GM23248 (cell line): ENCODE data around the gene ANKRD35. TPM values are rescaled to one million over a fixed set of nuclear protein-coding genes. Genes with fewer than 3 reads are reported as not detected.
A peak's percentile ranks its signal among the peaks of the same experiment; 100 is the strongest.

Experiments used
- DNase-seq: peaks from one replicate; pipeline ENCODE4 v3.0.0-alpha.2; 2015
- H2AFZ ChIP-seq: fragments of 200-600 bp; sonication (generic); 2 replicates; pipeline ENCODE4 v1.6.1; 2016; ENCODE audit warnings: antibody characterized with exemption
- H3F3A ChIP-seq: fragments of 200-600 bp; sonication (generic); 2 replicates; pipeline ENCODE4 v1.6.1; 2016; ENCODE audit warnings: mild to moderate bottlenecking, antibody characterized with exemption, mixed run types; ENCODE audit not compliant: insufficient read depth
- H3K27ac ChIP-seq: fragments of 200-600 bp; sonication (generic); 2 replicates; pipeline ENCODE4 v1.5.1; 2016; ENCODE audit warnings: mild to moderate bottlenecking
- H3K27me3 ChIP-seq: fragments of 200-600 bp; sonication (generic); replicated peaks from 2 replicates; pipeline ENCODE4 v1.6.1; 2016; ENCODE audit warnings: mild to moderate bottlenecking; ENCODE audit not compliant: insufficient read depth
- H3K36me3 ChIP-seq: fragments of 200-600 bp; sonication (generic); 2 replicates; pipeline ENCODE4 v1.6.1; 2016; ENCODE audit warnings: low read depth, mild to moderate bottlenecking
- H3K4me1 ChIP-seq: fragments of 200-600 bp; sonication (generic); 2 replicates; pipeline ENCODE4 v1.6.1; 2016; ENCODE audit warnings: mild to moderate bottlenecking; ENCODE audit not compliant: insufficient read depth
- H3K4me2 ChIP-seq: fragments of 200-600 bp; sonication (generic); one replicate; pipeline ENCODE4 v1.6.1; 2016; ENCODE audit warnings: mild to moderate bottlenecking; ENCODE audit not compliant: unreplicated experiment
- H3K4me3 ChIP-seq: fragments of 200-600 bp; sonication (generic); 2 replicates; pipeline ENCODE4 v1.5.1; 2016; ENCODE audit warnings: mild to moderate bottlenecking
- H3K79me2 ChIP-seq: fragments of 200-600 bp; sonication (generic); 2 replicates; pipeline ENCODE4 v1.6.1; 2016; ENCODE audit warnings: mild to moderate bottlenecking; ENCODE audit not compliant: insufficient read depth
- H3K9ac ChIP-seq: fragments of 200-600 bp; sonication (generic); 2 replicates; pipeline ENCODE4 v1.6.1; 2016; ENCODE audit warnings: mild to moderate bottlenecking
- H3K9me2 ChIP-seq: fragments of 200-600 bp; sonication (generic); 2 replicates; pipeline ENCODE4 v1.6.1; 2016; ENCODE audit warnings: mixed run types, mild to moderate bottlenecking, moderate library complexity; ENCODE audit not compliant: insufficient read depth
- H3K9me3 ChIP-seq: fragments of 200-600 bp; sonication (generic); one replicate; pipeline ENCODE4 v1.6.1; 2017; ENCODE audit warnings: low read depth
- H4K20me1 ChIP-seq: fragments of 200-600 bp; sonication (generic); 2 replicates; pipeline ENCODE4 v1.6.0; 2016; ENCODE audit not compliant: insufficient read depth
- EZH2 ChIP-seq: fragments of 200-600 bp; sonication (generic); IDR thresholded peaks from 2 replicates; pipeline ENCODE4 v1.6.1; 2018; ENCODE audit warnings: antibody characterized with exemption, mild to moderate bottlenecking; ENCODE audit not compliant: insufficient read depth, poor library complexity, severe bottlenecking
- EZH2phosphoT487 ChIP-seq: fragments of 200-600 bp; sonication (generic); IDR thresholded peaks from 2 replicates; pipeline ENCODE4 v1.6.1; 2018; ENCODE audit warnings: antibody characterized with exemption, moderate library complexity, mild to moderate bottlenecking, low read depth; ENCODE audit not compliant: insufficient read depth
- WGBS, 2 experiments: methylation state at CpG; one replicate each; pipeline ENCODE4 v1.1.6; 2015 to 2017; ENCODE audit warnings: low lambda C conversion rate in 2 of 2, low coverage in 1 of 2; ENCODE audit errors: missing lambda C conversion rate in 2 of 2; 5-methylcytosine and 5-hydroxymethylcytosine counted together
- in situ Hi-C: fragments of 300-500 bp; cut with MboI; formaldehyde crosslinking; loops from 2 replicates; pipeline ENCODE4 v1.15.0; 2020
- polyA plus RNA-seq: library from polyadenylated mRNA; unstranded; fragments of >200 nt; fragmentation: Nextera tagmentation; extraction: Ambion mirVana; gene quantifications from 2 replicates; pipeline ENCODE4 v1.2.1, GENCODE V29; 2016
- total RNA-seq: library from RNA; depleted of rRNA; stranded (reverse); fragments of >200 nt; shearing (Covaris generic); gene quantifications from 2 replicates; pipeline ENCODE4 v1.2.3, GENCODE V29; 2014

ANKRD35 gene
- total and polyA plus RNA-seq, 2 experiments from 2014 or later = 0.65 to 3.4 TPM

- no peaks in the 10 kb centered on the region for H3K9me2 ChIP-seq
- 1% methylated on average over 35 to 51 of the region's 51 CpGs for WGBS, 2 experiments
- TF ChIP-seq EZH2 (no peak), EZH2phosphoT487 (no peak)
- H3K79me2 ChIP-seq = peaks cover 31% of the 10 kb centered on the region
- no peaks in the 10 kb centered on the region for H3K9me3 ChIP-seq
- H3K4me1 ChIP-seq = peaks cover 16% of the 10 kb centered on the region
- H3K27me3 ChIP-seq = no peaks in the 10 kb centered on the region
- H3K4me2 ChIP-seq = peak within 1 kb of the TSS; percentile 98
- peak; percentile 92 for DNase-seq
- in situ Hi-C loops = no loop called here
- peak within 1 kb of the TSS; percentile 91 for H3K9ac ChIP-seq
- H3K27ac ChIP-seq = peak within 1 kb of the TSS; percentile 70
- H3K36me3 ChIP-seq = peaks cover 9% of the 10 kb centered on the region; the same call in 1 of the 2 replicates
- H3F3A ChIP-seq = peaks cover 28% of the 10 kb centered on the region
- H3K4me3 ChIP-seq = peak within 1 kb of the TSS; percentile 74
- H4K20me1 ChIP-seq = no peaks in the 10 kb centered on the region
- peak within 1 kb of the TSS; percentile 91 for H2AFZ ChIP-seq
Observed at GRCh38 chr1:145918144-145918991, 32.7 kb upstream of the ANKRD35 start, which contains the start of gene PEX11B. TSS of gene PEX11B (minus strand) at chr1:145918717. CDS start at chr1:145918688, 29 bp downstream.

DNA sequence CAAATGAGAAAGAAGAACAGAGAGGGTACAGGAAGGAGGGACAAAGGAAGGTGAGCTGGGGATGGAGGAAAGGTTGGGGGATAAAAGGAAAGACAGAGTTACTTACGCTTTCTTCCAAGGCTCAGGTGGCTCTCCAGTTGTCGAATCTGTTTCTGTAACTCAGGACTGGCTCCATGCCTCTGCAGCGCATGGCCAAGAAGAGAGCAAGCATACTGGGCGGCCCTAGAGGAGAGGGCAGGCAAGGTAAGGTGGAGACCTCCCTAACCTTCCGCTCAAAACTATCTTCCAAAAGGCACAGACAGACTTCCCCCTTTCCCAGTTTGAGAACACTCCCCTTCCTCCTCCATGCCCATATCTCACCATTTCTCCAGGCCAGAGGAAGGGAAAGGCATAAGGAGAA lies 31.9 kb upstream of the ANKRD35 start:
- Histone ChIP-seq H3F3A (peaks cover 24% of the 10 kb centered on the region), H3K79me2 (peaks cover 31% of the 10 kb centered on the region), H3K4me3 (peak overlapping the region; percentile 74), H3K27me3 (no peaks in the 10 kb centered on the region), H4K20me1 (no peaks in the 10 kb centered on the region), H3K36me3 (peaks cover 9% of the 10 kb centered on the region; the same call in 1 of the 2 replicates), H3K9me2 (no peaks in the 10 kb centered on the region), H3K9me3 (no peaks in the 10 kb centered on the region), H3K9ac (peak overlapping the region; percentile 91), H3K4me1 (peaks cover 16% of the 10 kb centered on the region), H3K4me2 (peak overlapping the region; percentile 98), H2AFZ (peak overlapping the region; percentile 91), H3K27ac (0 out of 2 replicates have a peak overlapping the region, but pooled peaks have one; percentile 70)
- DNase-seq = peak; percentile 18
- WGBS, 2 experiments = 59 to 64% methylated on average over 5 of the region's 5 CpGs
- in situ Hi-C loops = no loop called here
- no peak for TF ChIP-seq EZH2phosphoT487
- no peak for TF ChIP-seq EZH2

- peaks cover 18% of the 10 kb centered on the region for H3F3A ChIP-seq
- no peaks in the 10 kb centered on the region for H3K27me3 ChIP-seq
- H3K4me2 ChIP-seq = no peak overlapping the region
- H3K36me3 ChIP-seq = peaks cover 9% of the 10 kb centered on the region; the same call in 1 of the 2 replicates
- no peak overlapping the region for H3K27ac ChIP-seq
- TF ChIP-seq EZH2phosphoT487 (no peak), EZH2 (no peak)
- H3K4me1 ChIP-seq = peaks cover 16% of the 10 kb centered on the region
- H4K20me1 ChIP-seq = no peaks in the 10 kb centered on the region
- peaks cover 29% of the 10 kb centered on the region for H3K79me2 ChIP-seq
- DNase-seq = peak; percentile 39
- in situ Hi-C loops = no loop called here
- no peaks in the 10 kb centered on the region for H3K9me3 ChIP-seq
- 53 to 60% methylated on average over 5 of the region's 5 CpGs for WGBS, 2 experiments
- no peak overlapping the region for H3K9ac ChIP-seq
- H3K9me2 ChIP-seq = no peaks in the 10 kb centered on the region
- no peak overlapping the region for H2AFZ ChIP-seq
- 0 out of 2 replicates have a peak overlapping the region, but pooled peaks have one; percentile 74 for H3K4me3 ChIP-seq
Observed at GRCh38 chr1:145916745-145917144, 31.1 kb upstream of the ANKRD35 start.

GRCh38 chr1:145912128-145912641 lies 26.5 kb upstream of the ANKRD35 start:
- Histone ChIP-seq H3K79me2 (peaks cover 12% of the 10 kb centered on the region), H3K4me3 (no peak overlapping the region), H3K27ac (no peak overlapping the region), H3K9me3 (no peaks in the 10 kb centered on the region), H4K20me1 (no peaks in the 10 kb centered on the region), H3K9me2 (no peaks in the 10 kb centered on the region), H3K4me2 (no peak overlapping the region), H2AFZ (no peak overlapping the region), H3K36me3 (peaks cover 14% of the 10 kb centered on the region; the same call in 1 of the 2 replicates), H3F3A (0 out of 2 replicates have a peak, but pooled peaks cover 4% of the 10 kb centered on the region), H3K9ac (no peak overlapping the region), H3K4me1 (peaks cover 19% of the 10 kb centered on the region), H3K27me3 (no peaks in the 10 kb centered on the region)
- WGBS, 2 experiments = 77 to 78% methylated on average over 11 of the region's 11 CpGs
- in situ Hi-C loops = no loop called here
- no peak for DNase-seq
- TF ChIP-seq EZH2phosphoT487 (no peak), EZH2 (no peak)
